DND-41 (cell line): ENCODE results near the gene TMEM38B.

Experiments used
- EZH2 ChIP-seq: IDR thresholded peaks from 3 replicates; pipeline ENCODE4 v1.6.1; 2012; ENCODE audit warnings: borderline replicate concordance, low read depth, mild to moderate bottlenecking, moderate library complexity, low read length, inconsistent platforms; ENCODE audit not compliant: severe bottlenecking
- TF ChIP-seq, protein P1 (sequence below): IDR thresholded peaks from 2 replicates; pipeline ENCODE4 v1.5.1; 2012; ENCODE audit warnings: borderline replicate concordance, low read length, moderate library complexity, mild to moderate bottlenecking; ENCODE audit not compliant: poor library complexity, severe bottlenecking; ENCODE audit errors: extremely low read depth

DNA sequence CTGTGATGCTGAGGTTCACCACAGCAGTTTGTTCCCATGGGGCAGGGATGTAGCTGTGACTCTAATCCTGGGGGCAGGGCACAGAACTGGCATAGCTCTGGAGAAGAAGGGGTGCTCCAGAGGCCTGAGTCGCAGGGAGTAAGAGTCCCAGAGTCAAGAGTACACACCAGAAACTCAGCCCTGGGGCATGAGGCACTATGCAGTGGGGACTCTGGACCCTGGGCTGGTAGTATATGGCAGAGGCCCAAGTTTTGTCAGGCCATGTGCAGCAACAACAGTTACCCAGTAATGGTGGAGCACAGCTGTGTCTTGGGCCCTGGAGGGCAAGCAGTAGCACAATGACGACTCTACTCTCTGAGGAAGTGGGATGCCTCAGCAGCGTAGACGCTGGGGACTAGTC, 42.9 kb downstream of the TMEM38B start:
- TF ChIP-seq, protein P1, sequence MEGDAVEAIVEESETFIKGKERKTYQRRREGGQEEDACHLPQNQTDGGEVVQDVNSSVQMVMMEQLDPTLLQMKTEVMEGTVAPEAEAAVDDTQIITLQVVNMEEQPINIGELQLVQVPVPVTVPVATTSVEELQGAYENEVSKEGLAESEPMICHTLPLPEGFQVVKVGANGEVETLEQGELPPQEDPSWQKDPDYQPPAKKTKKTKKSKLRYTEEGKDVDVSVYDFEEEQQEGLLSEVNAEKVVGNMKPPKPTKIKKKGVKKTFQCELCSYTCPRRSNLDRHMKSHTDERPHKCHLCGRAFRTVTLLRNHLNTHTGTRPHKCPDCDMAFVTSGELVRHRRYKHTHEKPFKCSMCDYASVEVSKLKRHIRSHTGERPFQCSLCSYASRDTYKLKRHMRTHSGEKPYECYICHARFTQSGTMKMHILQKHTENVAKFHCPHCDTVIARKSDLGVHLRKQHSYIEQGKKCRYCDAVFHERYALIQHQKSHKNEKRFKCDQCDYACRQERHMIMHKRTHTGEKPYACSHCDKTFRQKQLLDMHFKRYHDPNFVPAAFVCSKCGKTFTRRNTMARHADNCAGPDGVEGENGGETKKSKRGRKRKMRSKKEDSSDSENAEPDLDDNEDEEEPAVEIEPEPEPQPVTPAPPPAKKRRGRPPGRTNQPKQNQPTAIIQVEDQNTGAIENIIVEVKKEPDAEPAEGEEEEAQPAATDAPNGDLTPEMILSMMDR, result no peak
- TF ChIP-seq EZH2, result no peak
